OCI-LY1 (cell line): ENCODE data around the gene BAIAP2L1.

Source experiments
- H2AFZ ChIP-seq: fragments of 200-600 bp; sonication (generic), shearing (Covaris generic); 2 replicates; pipeline ENCODE4 v1.6.0; 2014; ENCODE audit warnings: antibody characterized with exemption, mild to moderate bottlenecking, low read length
- H3F3A ChIP-seq: fragments of 200-600 bp; sonication (generic), shearing (Covaris generic); 2 replicates; pipeline ENCODE4 v1.6.0; 2014; ENCODE audit warnings: mild to moderate bottlenecking, antibody characterized with exemption, low read length, moderate library complexity; ENCODE audit not compliant: insufficient read depth
- H3K27ac ChIP-seq: fragments of 200-600 bp; sonication (generic); 2 replicates; pipeline ENCODE4 v1.5.1; 2014; ENCODE audit warnings: low read length, mixed run types, mild to moderate bottlenecking, low read depth; ENCODE audit not compliant: poor library complexity, severe bottlenecking
- H3K27me3 ChIP-seq: fragments of 200-600 bp; sonication (generic); 2 replicates; pipeline ENCODE4 v1.6.0; 2014; ENCODE audit warnings: antibody characterized with exemption, mild to moderate bottlenecking, low read length, moderate library complexity; ENCODE audit not compliant: insufficient read depth
- H3K36me3 ChIP-seq: fragments of 200-600 bp; sonication (generic); 2 replicates; pipeline ENCODE4 v1.6.1; 2014; ENCODE audit warnings: mild to moderate bottlenecking, antibody characterized with exemption, low read length, moderate library complexity, mixed read lengths; ENCODE audit not compliant: insufficient read depth
- H3K4me1 ChIP-seq: fragments of 200-600 bp; sonication (generic); 2 replicates; pipeline ENCODE4 v1.5.1; 2014; ENCODE audit warnings: mild to moderate bottlenecking, low read length, moderate library complexity; ENCODE audit not compliant: insufficient read depth, severe bottlenecking
- H3K4me2 ChIP-seq: fragments of 200-600 bp; sonication (generic), shearing (Covaris generic); 2 replicates; pipeline ENCODE4 v1.6.1; 2014; ENCODE audit warnings: low read length
- H3K4me3 ChIP-seq: fragments of 200-600 bp; sonication (generic); 2 replicates; pipeline ENCODE4 v1.5.1; 2014; ENCODE audit warnings: low read length, low read depth, mild to moderate bottlenecking, mixed read lengths; ENCODE audit not compliant: poor library complexity, severe bottlenecking
- H3K79me2 ChIP-seq: fragments of 200-600 bp; shearing (Covaris generic); 2 replicates; pipeline ENCODE4 v1.6.1; 2016; ENCODE audit warnings: mixed run types, low read length, mixed read lengths; ENCODE audit not compliant: insufficient read depth
- H3K9ac ChIP-seq: fragments of 200-600 bp; sonication (generic), shearing (Covaris generic); 2 replicates; pipeline ENCODE4 v1.6.1; 2014; ENCODE audit warnings: mild to moderate bottlenecking, low read length, mixed read lengths
- H3K9me2 ChIP-seq: fragments of 200-600 bp; sonication (generic), shearing (Covaris generic); 2 replicates; pipeline ENCODE4 v1.6.1; 2014; ENCODE audit warnings: low read depth, mild to moderate bottlenecking, low read length, mixed read lengths
- H3K9me3 ChIP-seq: fragments of 200-600 bp; shearing (Covaris generic); 2 replicates; pipeline ENCODE4 v1.6.1; 2014; ENCODE audit warnings: low read length, mixed read lengths
- H4K20me1 ChIP-seq: fragments of 200-600 bp; sonication (generic), shearing (Covaris generic); 2 replicates; pipeline ENCODE4 v1.6.0; 2016; ENCODE audit warnings: mild to moderate bottlenecking, low read length; ENCODE audit not compliant: insufficient read depth
- EZH2 ChIP-seq: fragments of 200-600 bp; sonication (generic), shearing (Covaris generic); IDR thresholded peaks from 2 replicates; pipeline ENCODE4 v1.8.0; 2017; ENCODE audit warnings: borderline replicate concordance, mixed run types, mild to moderate bottlenecking, antibody characterized with exemption, low read length, moderate library complexity, mixed read lengths
- TF ChIP-seq, protein P1 (sequence below): fragments of 200-600 bp; sonication (generic), shearing (Covaris generic); IDR thresholded peaks from 2 replicates; pipeline ENCODE4 v1.5.1; 2017; ENCODE audit warnings: mild to moderate bottlenecking, antibody characterized with exemption, low read length, moderate library complexity, mixed read lengths

Gene BAIAP2L1

DNA sequence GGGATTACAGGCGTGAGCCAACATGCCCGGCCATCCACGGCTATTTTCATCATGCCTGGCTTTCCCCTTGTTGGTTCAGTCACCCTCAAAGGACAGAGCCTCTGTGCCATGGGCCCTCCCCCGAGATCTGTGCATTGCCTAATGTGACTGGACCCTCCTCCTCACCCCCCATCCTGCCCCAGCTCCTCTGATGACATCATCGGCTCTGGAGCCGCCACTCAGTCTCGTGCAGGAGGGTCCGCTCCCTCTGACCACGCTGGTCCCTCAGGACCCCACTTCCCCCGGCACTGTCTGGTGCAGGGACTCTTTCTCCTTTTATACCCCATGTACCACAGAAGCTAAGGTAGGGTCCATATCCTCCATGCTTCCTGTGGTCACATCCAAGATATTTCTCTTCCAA is 33.2 kb upstream of the BAIAP2L1 start:
- no peak overlapping the region for H3K4me3 ChIP-seq
- no peak for TF ChIP-seq EZH2
- TF ChIP-seq, protein P1, sequence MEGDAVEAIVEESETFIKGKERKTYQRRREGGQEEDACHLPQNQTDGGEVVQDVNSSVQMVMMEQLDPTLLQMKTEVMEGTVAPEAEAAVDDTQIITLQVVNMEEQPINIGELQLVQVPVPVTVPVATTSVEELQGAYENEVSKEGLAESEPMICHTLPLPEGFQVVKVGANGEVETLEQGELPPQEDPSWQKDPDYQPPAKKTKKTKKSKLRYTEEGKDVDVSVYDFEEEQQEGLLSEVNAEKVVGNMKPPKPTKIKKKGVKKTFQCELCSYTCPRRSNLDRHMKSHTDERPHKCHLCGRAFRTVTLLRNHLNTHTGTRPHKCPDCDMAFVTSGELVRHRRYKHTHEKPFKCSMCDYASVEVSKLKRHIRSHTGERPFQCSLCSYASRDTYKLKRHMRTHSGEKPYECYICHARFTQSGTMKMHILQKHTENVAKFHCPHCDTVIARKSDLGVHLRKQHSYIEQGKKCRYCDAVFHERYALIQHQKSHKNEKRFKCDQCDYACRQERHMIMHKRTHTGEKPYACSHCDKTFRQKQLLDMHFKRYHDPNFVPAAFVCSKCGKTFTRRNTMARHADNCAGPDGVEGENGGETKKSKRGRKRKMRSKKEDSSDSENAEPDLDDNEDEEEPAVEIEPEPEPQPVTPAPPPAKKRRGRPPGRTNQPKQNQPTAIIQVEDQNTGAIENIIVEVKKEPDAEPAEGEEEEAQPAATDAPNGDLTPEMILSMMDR = no peak
- H3K4me2 ChIP-seq = no peak overlapping the region

DNA sequence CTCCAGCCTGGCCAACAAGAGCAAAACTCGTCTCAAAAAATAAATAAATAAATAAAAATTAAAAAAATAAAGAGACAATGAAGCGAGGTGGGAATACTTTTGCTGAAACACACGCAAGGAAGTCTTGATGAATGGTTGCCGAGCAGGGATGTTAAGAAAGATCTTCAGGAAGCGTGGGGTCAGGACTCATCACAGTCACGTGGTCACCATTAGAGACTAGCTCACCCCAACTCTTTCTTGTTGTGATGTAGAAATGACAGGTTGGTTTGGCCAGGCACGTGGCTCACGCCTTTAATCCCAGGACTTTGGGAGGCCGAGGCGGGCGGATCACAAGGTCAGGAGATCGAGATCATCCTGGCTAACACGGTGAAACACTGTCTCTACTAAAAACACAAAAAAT is 28.9 kb upstream of the BAIAP2L1 start:
- Histone ChIP-seq H3F3A (no peaks in the 10 kb centered on the region), H3K36me3 (no peaks in the 10 kb centered on the region), H3K9me3 (no peaks in the 10 kb centered on the region), H2AFZ (no peak overlapping the region), H3K9me2 (no peaks in the 10 kb centered on the region), H3K27me3 (peaks cover 7% of the 10 kb centered on the region; the same call in 1 of the 2 replicates), H3K9ac (no peak overlapping the region), H3K4me1 (no peaks in the 10 kb centered on the region), H3K4me2 (no peak overlapping the region), H3K4me3 (no peak overlapping the region), H3K79me2 (no peaks in the 10 kb centered on the region), H4K20me1 (no peaks in the 10 kb centered on the region), H3K27ac (no peak overlapping the region)
- TF ChIP-seq, protein P1 = no peak
- TF ChIP-seq EZH2 = no peak

More for the DNA sequence above, 33.2 kb upstream of the BAIAP2L1 start:
- no peaks in the 10 kb centered on the region for H3K36me3 ChIP-seq
- H2AFZ ChIP-seq = no peak overlapping the region
- no peaks in the 10 kb centered on the region for H3K79me2 ChIP-seq
- no peaks in the 10 kb centered on the region for H3K9me2 ChIP-seq
- H4K20me1 ChIP-seq = no peaks in the 10 kb centered on the region
- no peaks in the 10 kb centered on the region for H3F3A ChIP-seq
- H3K4me1 ChIP-seq = peaks cover 3% of the 10 kb centered on the region
- H3K9ac ChIP-seq = no peak overlapping the region
- peaks cover 4% of the 10 kb centered on the region; the same call in 1 of the 2 replicates for H3K27me3 ChIP-seq
- no peak overlapping the region for H3K27ac ChIP-seq
- no peaks in the 10 kb centered on the region for H3K9me3 ChIP-seq

DNA sequence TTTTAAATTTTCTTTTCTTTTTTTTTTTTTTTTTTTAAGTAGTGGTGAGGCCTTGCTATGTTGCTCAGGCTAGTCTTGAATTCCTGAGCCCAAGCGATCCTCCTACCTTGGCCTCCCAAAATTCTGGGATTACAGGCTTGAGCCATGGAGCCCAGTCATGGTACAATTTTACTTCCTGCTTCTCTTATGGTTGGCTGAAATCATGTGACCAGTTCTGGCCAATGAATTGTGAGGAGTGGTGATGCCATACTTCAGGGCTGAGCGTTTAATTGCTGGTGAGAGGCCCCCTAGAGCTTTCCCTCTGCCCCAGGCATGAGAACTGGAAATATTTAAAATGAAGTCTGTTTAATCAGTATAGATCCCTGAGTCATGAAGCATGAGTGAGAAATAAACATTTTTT is 22.2 kb upstream of the BAIAP2L1 start:
- TF ChIP-seq, protein P1 = no peak
- TF ChIP-seq EZH2 = no peak
- H3K9me3 ChIP-seq = no peaks in the 10 kb centered on the region
- no peaks in the 10 kb centered on the region for H3K9me2 ChIP-seq
- H3K4me1 ChIP-seq = no peaks in the 10 kb centered on the region
- H2AFZ ChIP-seq = no peak overlapping the region
- no peak overlapping the region for H3K9ac ChIP-seq
- no peak overlapping the region for H3K4me2 ChIP-seq
- no peak overlapping the region for H3K4me3 ChIP-seq
- H3F3A ChIP-seq = no peaks in the 10 kb centered on the region
- H3K79me2 ChIP-seq = no peaks in the 10 kb centered on the region
- no peak overlapping the region for H3K27ac ChIP-seq
- no peaks in the 10 kb centered on the region for H4K20me1 ChIP-seq
- no peaks in the 10 kb centered on the region for H3K36me3 ChIP-seq
- H3K27me3 ChIP-seq = 0 out of 2 replicates have a peak, but pooled peaks cover 2% of the 10 kb centered on the region
